Measurements from ENCODE around the gene PNLDC1.

Gene PNLDC1

DNA sequence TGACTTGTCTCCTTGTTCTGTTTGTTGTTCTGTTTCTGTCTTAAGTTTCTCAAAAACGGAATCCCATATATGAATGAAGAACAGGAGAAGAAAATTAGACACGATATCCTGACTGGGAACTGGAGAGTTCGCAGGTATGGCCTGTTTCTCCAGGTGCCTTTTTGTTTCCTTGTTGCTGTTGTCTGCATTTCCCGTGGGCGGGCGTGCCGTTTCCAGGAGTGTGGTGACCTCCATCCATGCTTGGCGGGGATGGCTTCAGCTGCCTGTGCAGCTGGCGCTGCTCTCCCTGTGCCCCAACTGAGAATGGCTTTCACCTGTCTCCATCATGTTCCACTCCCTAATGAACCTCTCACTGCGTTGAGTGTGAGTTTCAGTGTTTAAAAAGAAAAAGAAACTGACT is 4.4 kb downstream of the PNLDC1 start:
- no peak for DNase-seq
- no peaks in the 10 kb centered on the region for H3K4me1 ChIP-seq
- no peaks in the 10 kb centered on the region for H3K9me3 ChIP-seq
- TF ChIP-seq, protein P1, sequence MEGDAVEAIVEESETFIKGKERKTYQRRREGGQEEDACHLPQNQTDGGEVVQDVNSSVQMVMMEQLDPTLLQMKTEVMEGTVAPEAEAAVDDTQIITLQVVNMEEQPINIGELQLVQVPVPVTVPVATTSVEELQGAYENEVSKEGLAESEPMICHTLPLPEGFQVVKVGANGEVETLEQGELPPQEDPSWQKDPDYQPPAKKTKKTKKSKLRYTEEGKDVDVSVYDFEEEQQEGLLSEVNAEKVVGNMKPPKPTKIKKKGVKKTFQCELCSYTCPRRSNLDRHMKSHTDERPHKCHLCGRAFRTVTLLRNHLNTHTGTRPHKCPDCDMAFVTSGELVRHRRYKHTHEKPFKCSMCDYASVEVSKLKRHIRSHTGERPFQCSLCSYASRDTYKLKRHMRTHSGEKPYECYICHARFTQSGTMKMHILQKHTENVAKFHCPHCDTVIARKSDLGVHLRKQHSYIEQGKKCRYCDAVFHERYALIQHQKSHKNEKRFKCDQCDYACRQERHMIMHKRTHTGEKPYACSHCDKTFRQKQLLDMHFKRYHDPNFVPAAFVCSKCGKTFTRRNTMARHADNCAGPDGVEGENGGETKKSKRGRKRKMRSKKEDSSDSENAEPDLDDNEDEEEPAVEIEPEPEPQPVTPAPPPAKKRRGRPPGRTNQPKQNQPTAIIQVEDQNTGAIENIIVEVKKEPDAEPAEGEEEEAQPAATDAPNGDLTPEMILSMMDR (IDR thresholded peaks at IDR 0.05; ENCODE audit: low read depth, low read length): no peak
- H3K36me3 ChIP-seq: no peaks in the 10 kb centered on the region
- H3K27me3 ChIP-seq: no peaks in the 10 kb centered on the region
- no peak overlapping the region for H3K4me3 ChIP-seq (ENCODE audit: low read depth, low read length)

DNA sequence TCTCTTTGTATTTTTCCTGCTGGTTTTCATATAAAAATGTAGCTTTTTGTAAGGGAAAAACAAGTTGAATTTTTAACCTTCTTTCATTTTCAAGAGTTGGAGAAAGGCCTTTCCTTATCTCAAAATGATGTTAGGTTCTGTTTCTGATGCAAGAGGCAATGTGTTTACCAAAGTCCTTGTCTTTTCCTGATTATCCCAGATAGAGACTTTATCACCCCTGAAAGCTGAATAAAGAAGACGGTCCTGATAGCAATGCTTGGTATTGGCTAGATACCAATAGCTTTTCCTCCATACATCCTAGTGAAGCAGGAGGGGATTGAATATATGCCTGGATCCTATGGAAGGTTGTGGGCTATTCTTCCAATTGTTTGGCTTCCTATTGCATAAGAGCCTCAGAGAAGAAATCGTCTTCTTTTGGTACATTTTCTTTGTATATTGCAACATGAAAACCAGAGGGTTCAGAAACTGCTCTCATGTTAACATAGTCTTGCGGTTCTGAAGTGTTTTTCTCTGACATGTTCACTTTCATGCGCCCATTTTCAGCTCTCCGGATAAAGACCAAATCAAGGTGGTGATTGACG is 5.5 kb downstream of the PNLDC1 start:
- no peaks in the 10 kb centered on the region for H3K36me3 ChIP-seq
- H3K4me1 ChIP-seq: no peaks in the 10 kb centered on the region
- TF ChIP-seq, protein P1 (IDR thresholded peaks at IDR 0.05; ENCODE audit: low read depth, low read length): no peak
- H3K4me3 ChIP-seq (ENCODE audit: low read depth, low read length): no peak overlapping the region
- no peak for DNase-seq
- H3K9me3 ChIP-seq: no peaks in the 10 kb centered on the region
- no peaks in the 10 kb centered on the region for H3K27me3 ChIP-seq

DNA sequence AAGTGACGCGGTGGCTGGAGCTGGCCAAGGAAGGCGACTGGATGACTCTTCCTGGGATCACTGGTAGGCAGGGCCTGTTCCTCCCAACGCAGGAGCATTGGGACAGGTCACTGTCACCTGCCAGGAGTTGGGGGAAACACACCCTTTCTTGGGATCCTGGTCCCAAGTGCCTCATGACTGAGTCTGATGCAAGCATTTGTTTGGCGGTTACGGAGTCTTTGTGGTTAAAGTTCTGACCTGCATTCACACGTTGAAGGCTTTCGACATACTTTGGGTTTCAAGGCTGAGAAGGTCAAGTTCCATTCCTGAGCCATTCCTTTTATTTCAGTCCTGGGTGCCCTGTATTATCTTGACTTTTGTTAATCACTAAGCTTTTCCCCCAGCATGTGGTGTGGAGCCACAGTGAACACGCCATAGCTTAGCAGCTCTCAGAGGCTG is 6.0 kb downstream of the PNLDC1 start:
- no peaks in the 10 kb centered on the region for H3K9me3 ChIP-seq
- no peaks in the 10 kb centered on the region for H3K36me3 ChIP-seq
- no peaks in the 10 kb centered on the region for H3K27me3 ChIP-seq
- H3K4me3 ChIP-seq (ENCODE audit: low read depth, low read length): no peak overlapping the region
- H3K4me1 ChIP-seq: no peaks in the 10 kb centered on the region
- DNase-seq: no peak
- TF ChIP-seq, protein P1 (IDR thresholded peaks at IDR 0.05; ENCODE audit: low read depth, low read length): no peak

DNA sequence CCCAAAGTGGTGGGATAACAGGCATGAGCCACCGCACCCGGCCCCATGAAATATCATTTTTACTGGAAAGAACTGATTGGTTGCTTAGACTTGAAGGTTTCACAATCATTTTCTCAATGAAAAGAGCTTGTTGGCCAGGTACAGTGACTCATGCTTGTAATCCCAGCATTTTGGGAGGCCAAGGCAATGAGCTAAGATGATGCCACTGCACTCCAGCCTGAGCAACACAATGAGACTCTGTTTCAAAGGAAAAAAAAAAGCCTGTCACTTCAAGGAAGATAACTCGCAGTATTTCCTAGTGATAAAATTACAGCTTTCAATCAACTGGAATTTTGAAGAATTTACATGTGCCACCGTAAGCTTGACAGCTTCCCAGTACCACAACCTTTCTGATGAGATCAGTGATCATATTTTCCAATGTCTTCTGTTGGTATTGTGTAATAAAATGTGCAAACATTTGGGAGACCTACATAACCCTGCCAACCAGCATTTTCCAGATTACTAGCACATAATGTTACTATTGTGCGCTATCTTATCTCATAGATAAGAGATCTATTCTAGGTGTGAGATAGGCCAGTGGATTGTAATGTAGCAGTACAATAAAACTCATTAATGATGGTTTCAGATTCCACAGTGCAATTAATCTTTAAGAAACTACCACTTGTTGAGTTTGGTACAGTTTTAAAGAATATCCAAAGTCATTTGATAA is 7.2 kb downstream of the PNLDC1 start:
- Histone ChIP-seq H3K4me3 (ENCODE audit: low read depth, low read length) (no peak overlapping the region), H3K27me3 (no peaks in the 10 kb centered on the region), H3K36me3 (no peaks in the 10 kb centered on the region), H3K4me1 (no peaks in the 10 kb centered on the region), H3K9me3 (no peaks in the 10 kb centered on the region)
- TF ChIP-seq, protein P1 (IDR thresholded peaks at IDR 0.05; ENCODE audit: low read depth, low read length): no peak
- no peak for DNase-seq

DNA sequence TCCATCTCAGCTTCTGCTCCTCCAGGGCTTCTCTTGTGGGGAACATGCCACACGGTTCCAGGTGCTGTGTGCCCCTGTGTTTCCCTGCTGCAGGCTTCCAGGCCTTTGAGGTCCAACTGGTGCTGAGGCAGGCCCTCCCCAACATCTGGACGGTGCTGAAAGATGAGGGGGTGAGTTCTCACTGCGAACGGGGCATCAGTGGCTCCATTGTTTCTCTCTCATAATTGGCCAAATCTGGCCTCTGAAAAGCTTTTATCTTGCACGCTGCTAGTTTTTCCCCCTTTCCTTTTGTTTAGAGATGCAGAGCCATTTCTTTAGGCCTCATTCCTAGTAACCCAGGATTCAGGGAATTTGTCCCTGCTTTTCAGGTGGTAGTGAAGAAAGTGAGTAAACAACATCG is 8.6 kb downstream of the PNLDC1 start:
- Histone ChIP-seq H3K4me3 (ENCODE audit: low read depth, low read length) (no peak overlapping the region), H3K9me3 (no peaks in the 10 kb centered on the region), H3K36me3 (no peaks in the 10 kb centered on the region), H3K4me1 (no peaks in the 10 kb centered on the region), H3K27me3 (no peaks in the 10 kb centered on the region)
- TF ChIP-seq, protein P1 (IDR thresholded peaks at IDR 0.05; ENCODE audit: low read depth, low read length): no peak
- no peak for DNase-seq

DNA sequence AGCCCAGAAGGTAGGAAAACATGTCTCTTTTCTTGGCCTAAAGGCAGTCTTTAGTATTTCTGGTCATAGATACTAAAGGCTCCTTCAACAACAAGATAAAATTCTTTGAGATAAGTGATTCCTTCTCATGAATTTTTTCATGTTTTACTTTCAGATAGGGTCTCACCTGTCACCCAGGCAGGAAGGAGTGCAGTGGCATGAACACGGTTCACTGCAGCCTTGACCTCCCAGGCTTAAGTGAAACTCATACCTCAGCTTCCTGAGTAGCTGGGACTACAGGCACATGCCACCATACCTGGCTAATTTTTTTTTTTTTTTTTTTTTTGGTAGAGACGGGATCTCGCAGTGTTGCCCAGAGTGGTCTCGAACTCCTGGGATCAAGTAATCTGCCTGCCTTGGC is 9.1 kb downstream of the PNLDC1 start:
- TF ChIP-seq, protein P1 (IDR thresholded peaks at IDR 0.05; ENCODE audit: low read depth, low read length): no peak
- no peak overlapping the region for H3K4me3 ChIP-seq (ENCODE audit: low read depth, low read length)
- DNase-seq: no peak
- no peaks in the 10 kb centered on the region for H3K27me3 ChIP-seq
- no peaks in the 10 kb centered on the region for H3K4me1 ChIP-seq
- no peaks in the 10 kb centered on the region for H3K9me3 ChIP-seq
- no peaks in the 10 kb centered on the region for H3K36me3 ChIP-seq

All from BE2C (cell line).